PC-3 (cell line): Measurements from ENCODE around the gene MID1. TPM values are rescaled to one million over a fixed set of nuclear protein-coding genes. Genes with fewer than 3 reads are reported as not detected.

ENCODE experiments used
- ATAC-seq: fragments of 200-7000 bp; cut with Tn5 transposase; 2 replicates; pipeline ENCODE4 v1.9.1; 2020; ENCODE audit warnings: mild to moderate bottlenecking, moderate library complexity
- BruUV-seq: library from RNA; stranded (reverse); fragments of 400-500 nt; replicated peaks from 2 replicates; lab custom pipeline; 2021; lab: Mats Ljungman, UMichigan
- CTCF ChIA-PET: fragments of 300-600 bp; sonication (Branson Sonifier 250); formaldehyde crosslinking; loops from one replicate; lab custom pipeline; 2022; ENCODE audit warnings: antibody characterized with exemption; lab: Charles Lee
- POLR2A ChIA-PET: fragments of 300-600 bp; sonication (Branson Sonifier 250); formaldehyde crosslinking; loops from one replicate; lab custom pipeline; 2022; ENCODE audit warnings: antibody characterized with exemption; ENCODE audit not compliant: unreplicated experiment; lab: Charles Lee
- DNase-seq: peaks from one replicate; pipeline ENCODE4 v3.0.0-alpha.2; 2015
- H2AFZ ChIP-seq: fragments of 300-600 bp; sonication (generic); 2 replicates; pipeline ENCODE4 v1.6.0; 2016; ENCODE audit warnings: antibody characterized with exemption, low read length
- H3F3A ChIP-seq: fragments of 300-600 bp; sonication (generic); one replicate; pipeline ENCODE4 v1.6.0; 2017; ENCODE audit warnings: antibody characterized with exemption, low read length, control low read depth, mild to moderate bottlenecking; ENCODE audit not compliant: unreplicated experiment
- H3K27ac ChIP-seq: fragments of 300-600 bp; sonication (generic); 2 replicates; pipeline ENCODE4 v1.5.1; 2016; ENCODE audit warnings: mild to moderate bottlenecking, low read length
- H3K27me3 ChIP-seq: fragments of 300-600 bp; sonication (generic); 2 replicates; pipeline ENCODE4 v1.6.1; 2016; ENCODE audit warnings: low read length, mixed read lengths
- H3K36me3 ChIP-seq: fragments of 300-600 bp; sonication (generic); 2 replicates; pipeline ENCODE4 v1.6.1; 2016; ENCODE audit warnings: low read depth, mixed run types, low read length, mixed read lengths
- H3K4me1 ChIP-seq: fragments of 300-600 bp; sonication (generic); 2 replicates; pipeline ENCODE4 v1.5.1; 2016; ENCODE audit warnings: low read length; ENCODE audit not compliant: insufficient read depth
- H3K4me2 ChIP-seq: fragments of 300-600 bp; sonication (generic); 2 replicates; pipeline ENCODE4 v1.6.0; 2016; ENCODE audit warnings: low read length
- H3K4me3 ChIP-seq: fragments of 300-600 bp; sonication (generic); 2 replicates; pipeline ENCODE4 v1.5.1; 2016; ENCODE audit warnings: mild to moderate bottlenecking, low read length, mixed read lengths
- H3K79me2 ChIP-seq: fragments of 300-600 bp; sonication (generic); 2 replicates; pipeline ENCODE4 v1.6.1; 2017; ENCODE audit warnings: low read length, mixed read lengths
- H3K9ac ChIP-seq: fragments of 300-600 bp; sonication (generic); 2 replicates; pipeline ENCODE4 v1.6.0; 2016; ENCODE audit warnings: mild to moderate bottlenecking, low read length
- H3K9me2 ChIP-seq: fragments of 300-600 bp; sonication (generic); replicated peaks from 2 replicates; pipeline ENCODE4 v1.6.1; 2016; ENCODE audit warnings: mixed run types, low read length, mixed read lengths
- H3K9me3 ChIP-seq: fragments of 300-600 bp; sonication (generic); 2 replicates; pipeline ENCODE4 v1.6.1; 2016; ENCODE audit warnings: low read length, mixed read lengths
- H4K20me1 ChIP-seq: fragments of 300-600 bp; sonication (generic); 2 replicates; pipeline ENCODE4 v1.6.1; 2016; ENCODE audit warnings: low read length, mixed read lengths
- CTCF ChIP-seq: fragments of 300-600 bp; sonication (generic); conservative IDR thresholded peaks from 2 replicates; pipeline ENCODE4 v1.5.1; 2017; ENCODE audit warnings: antibody characterized with exemption, low read depth, mild to moderate bottlenecking, low read length
- EZH2 ChIP-seq: fragments of 300-600 bp; sonication (generic); IDR thresholded peaks from one replicate; pipeline ENCODE4 v1.6.1; 2017; ENCODE audit warnings: antibody characterized with exemption, mild to moderate bottlenecking, low read length; ENCODE audit not compliant: unreplicated experiment
- EZH2phosphoT487 ChIP-seq: fragments of 300-600 bp; sonication (generic); IDR thresholded peaks from 2 replicates; pipeline ENCODE4 v1.6.1; 2018; ENCODE audit warnings: mild to moderate bottlenecking, antibody characterized with exemption, low read length, borderline replicate concordance
- intact Hi-C: fragments of 100-400 bp; cut with micrococcal nuclease; formaldehyde crosslinking; loops from 2 replicates; pipeline ENCODE4 v1.9.0; 2023
- total RNA-seq: library from RNA; depleted of rRNA; stranded (reverse); fragments of >200 nt; gene quantifications from 2 replicates; pipeline ENCODE4 v1.2.3, GENCODE V29; 2014

Gene MID1
- total RNA-seq, 1 experiment from 2014 or later: 21.9 TPM

- Histone ChIP-seq H3K4me2 (peak overlapping the region; percentile 92), H3K9me2 (no peaks in the 10 kb centered on the region), H3K4me1 (peaks cover 50% of the 10 kb centered on the region), H3K27me3 (no peaks in the 10 kb centered on the region), H3K4me3 (peak overlapping the region; percentile 86), H3F3A (peaks cover 9% of the 10 kb centered on the region), H3K27ac (peak overlapping the region; percentile 92), H3K36me3 (no peaks in the 10 kb centered on the region), H4K20me1 (no peaks in the 10 kb centered on the region), H2AFZ (no peak overlapping the region), H3K9ac (peak overlapping the region; percentile 81), H3K79me2 (peaks cover 65% of the 10 kb centered on the region), H3K9me3 (no peaks in the 10 kb centered on the region)
- ChIA-PET CTCF (interaction anchor here (0.8 to 1.9 kb wide), 3 partner anchors 17 to 483 kb away, joined by 4 to 7 read pairs (median 4); no protein-coding TSS in a partner anchor), POLR2A (no interaction called here)
- peak; percentile 70 for ATAC-seq
- TF ChIP-seq EZH2phosphoT487 (no peak), EZH2 (no peak), CTCF (0 out of 2 replicates have a peak, but pooled peaks have one; percentile 8)
- intact Hi-C loops: loop anchor here (5.0 to 10.0 kb wide), 3 partner anchors 166 to 293 kb away; no protein-coding TSS in a partner anchor
- BruUV-seq: no TSS peak
- peak; percentile 93 for DNase-seq
These were observed 2.4 kb downstream of the MID1 start for GRCh38 chrX:10617999-10618351.

DNA sequence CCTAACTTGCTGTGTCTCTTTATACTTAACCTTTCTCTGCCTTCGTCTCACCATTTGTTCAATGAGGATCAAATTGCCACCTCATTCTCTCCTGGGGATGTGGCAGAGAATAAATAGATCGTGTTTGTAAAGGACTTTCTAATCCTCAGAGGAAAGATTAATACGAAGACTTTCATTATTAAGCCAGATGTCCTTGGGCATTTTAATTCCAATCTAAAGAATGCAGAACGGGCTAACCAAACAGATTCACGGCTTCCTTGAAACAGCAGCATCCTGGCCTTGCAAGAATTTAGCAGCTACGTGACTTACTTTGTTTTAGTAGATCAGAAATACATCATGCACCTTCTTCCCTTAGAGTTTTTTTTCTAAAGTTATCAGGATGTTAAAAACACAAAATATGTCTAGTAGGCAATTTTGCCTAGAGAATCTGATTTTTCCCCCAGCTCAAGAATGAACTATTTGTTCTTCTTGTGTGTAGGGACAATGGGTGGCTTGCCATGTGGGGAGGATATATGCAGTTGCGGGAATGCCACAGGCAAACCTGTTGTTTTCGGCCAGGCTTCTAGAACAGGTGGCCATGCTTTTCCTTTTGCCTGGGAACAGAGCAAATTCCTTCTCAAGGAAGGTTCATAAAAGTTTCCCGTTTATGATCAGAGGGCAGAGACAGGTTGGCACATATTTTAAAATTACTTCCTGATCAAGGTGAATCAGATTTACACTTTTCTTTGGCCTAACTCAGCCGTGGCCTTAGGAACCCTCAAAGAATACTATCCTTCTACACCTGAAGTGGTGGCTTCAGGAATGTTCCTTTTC, 3.0 kb downstream of the MID1 start:
- Histone ChIP-seq H3K79me2 (peaks cover 70% of the 10 kb centered on the region), H2AFZ (no peak overlapping the region), H3K9me2 (no peaks in the 10 kb centered on the region), H3K4me3 (peak overlapping the region; percentile 86), H4K20me1 (no peaks in the 10 kb centered on the region), H3K4me1 (peaks cover 52% of the 10 kb centered on the region), H3K27me3 (no peaks in the 10 kb centered on the region), H3K36me3 (no peaks in the 10 kb centered on the region), H3K4me2 (peak overlapping the region; percentile 92), H3K27ac (peak overlapping the region; percentile 92), H3F3A (peaks cover 12% of the 10 kb centered on the region), H3K9ac (peak overlapping the region; percentile 56), H3K9me3 (no peaks in the 10 kb centered on the region)
- DNase-seq (peak; percentile 28), ATAC-seq (peak; percentile 2)
- ChIA-PET POLR2A (no interaction called here), CTCF (interaction anchor here (0.6 to 1.9 kb wide), 3 partner anchors 17 to 483 kb away, joined by 4 to 6 read pairs (median 4); no protein-coding TSS in a partner anchor)
- no TSS peak for BruUV-seq
- intact Hi-C loops: loop anchor here (5.0 to 10.0 kb wide), 3 partner anchors 165 to 293 kb away; no protein-coding TSS in a partner anchor
- TF ChIP-seq CTCF: no peak
- no peak for TF ChIP-seq EZH2phosphoT487
- TF ChIP-seq EZH2: no peak
